WERI-Rb-1 (cell line): ENCODE data around the gene LRRC38.
A peak's percentile ranks its signal among the peaks of the same experiment; 100 is the strongest.

ENCODE experiments used
- DNase-seq: peaks from one replicate; pipeline ENCODE4 v3.0.0-alpha.2; 2020
- H3K27ac ChIP-seq: fragments of 250-450 bp; sonication (Bioruptor Pico); 2 replicates; pipeline ENCODE4 v1.5.1; 2020; ENCODE audit warnings: mild to moderate bottlenecking, moderate library complexity
- H3K27me3 ChIP-seq: fragments of 250-450 bp; sonication (Bioruptor Pico); 2 replicates; pipeline ENCODE4 v1.5.1; 2021; ENCODE audit warnings: mild to moderate bottlenecking, low read depth, moderate library complexity; ENCODE audit not compliant: insufficient read depth, severe bottlenecking
- H3K36me3 ChIP-seq: fragments of 250-450 bp; sonication (Bioruptor Pico); 2 replicates; pipeline ENCODE4 v1.5.1; 2020; ENCODE audit warnings: mild to moderate bottlenecking, moderate library complexity
- H3K4me3 ChIP-seq: 2 replicates; pipeline ENCODE4 v1.5.1; 2011; ENCODE audit warnings: low read depth, mild to moderate bottlenecking, control low read depth, low read length
- H3K9me3 ChIP-seq: fragments of 250-450 bp; sonication (Bioruptor Pico); 2 replicates; pipeline ENCODE4 v1.5.1; 2021; ENCODE audit warnings: mild to moderate bottlenecking, moderate library complexity; ENCODE audit not compliant: severe bottlenecking
- TF ChIP-seq, protein P1 (sequence below): IDR thresholded peaks from 2 replicates; pipeline ENCODE4 v1.5.1; 2011; ENCODE audit warnings: low read depth, mild to moderate bottlenecking, control low read depth, inconsistent platforms, low read length

LRRC38 gene

GRCh38 chr1:13549521-13549920 lies 35.7 kb upstream of the LRRC38 start:
- Histone ChIP-seq H3K9me3 (no peaks in the 10 kb centered on the region), H3K27me3 (no peaks in the 10 kb centered on the region), H3K4me3 (no peak overlapping the region), H3K36me3 (no peaks in the 10 kb centered on the region), H3K27ac (no peak overlapping the region)
- TF ChIP-seq, protein P1, sequence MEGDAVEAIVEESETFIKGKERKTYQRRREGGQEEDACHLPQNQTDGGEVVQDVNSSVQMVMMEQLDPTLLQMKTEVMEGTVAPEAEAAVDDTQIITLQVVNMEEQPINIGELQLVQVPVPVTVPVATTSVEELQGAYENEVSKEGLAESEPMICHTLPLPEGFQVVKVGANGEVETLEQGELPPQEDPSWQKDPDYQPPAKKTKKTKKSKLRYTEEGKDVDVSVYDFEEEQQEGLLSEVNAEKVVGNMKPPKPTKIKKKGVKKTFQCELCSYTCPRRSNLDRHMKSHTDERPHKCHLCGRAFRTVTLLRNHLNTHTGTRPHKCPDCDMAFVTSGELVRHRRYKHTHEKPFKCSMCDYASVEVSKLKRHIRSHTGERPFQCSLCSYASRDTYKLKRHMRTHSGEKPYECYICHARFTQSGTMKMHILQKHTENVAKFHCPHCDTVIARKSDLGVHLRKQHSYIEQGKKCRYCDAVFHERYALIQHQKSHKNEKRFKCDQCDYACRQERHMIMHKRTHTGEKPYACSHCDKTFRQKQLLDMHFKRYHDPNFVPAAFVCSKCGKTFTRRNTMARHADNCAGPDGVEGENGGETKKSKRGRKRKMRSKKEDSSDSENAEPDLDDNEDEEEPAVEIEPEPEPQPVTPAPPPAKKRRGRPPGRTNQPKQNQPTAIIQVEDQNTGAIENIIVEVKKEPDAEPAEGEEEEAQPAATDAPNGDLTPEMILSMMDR = no peak
- no peak for DNase-seq

GRCh38 chr1:13549021-13549420 lies 35.2 kb upstream of the LRRC38 start:
- TF ChIP-seq, protein P1 = no peak
- Histone ChIP-seq H3K9me3 (no peaks in the 10 kb centered on the region), H3K27me3 (no peaks in the 10 kb centered on the region), H3K27ac (no peak overlapping the region), H3K36me3 (no peaks in the 10 kb centered on the region), H3K4me3 (no peak overlapping the region)
- DNase-seq = no peak

DNA sequence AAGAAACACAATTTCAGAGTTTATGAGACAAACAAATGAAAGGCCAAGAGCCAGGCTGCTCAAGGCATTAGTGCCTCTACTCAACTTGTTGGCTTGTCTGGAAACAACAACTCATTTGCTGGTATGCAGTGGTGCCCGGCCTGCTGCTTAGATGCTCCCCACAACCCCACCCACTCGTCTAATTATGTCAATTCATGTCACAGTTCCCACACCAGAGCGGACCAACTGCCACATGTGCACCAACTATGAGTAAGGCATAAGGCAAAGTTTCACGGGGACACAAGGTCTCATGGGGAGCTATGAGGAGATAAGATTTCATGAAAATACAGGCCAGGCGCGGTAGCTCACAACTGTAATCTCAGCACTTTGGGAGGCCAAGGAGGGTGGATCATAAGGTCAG lies 34.5 kb upstream of the LRRC38 start:
- no peaks in the 10 kb centered on the region for H3K27me3 ChIP-seq
- no peak for DNase-seq
- no peak overlapping the region for H3K4me3 ChIP-seq
- TF ChIP-seq, protein P1 = no peak
- no peak overlapping the region for H3K27ac ChIP-seq
- no peaks in the 10 kb centered on the region for H3K36me3 ChIP-seq
- no peaks in the 10 kb centered on the region for H3K9me3 ChIP-seq

- no peaks in the 10 kb centered on the region for H3K9me3 ChIP-seq
- no peak overlapping the region for H3K27ac ChIP-seq
- no peak overlapping the region for H3K4me3 ChIP-seq
- no peaks in the 10 kb centered on the region for H3K27me3 ChIP-seq
- DNase-seq = no peak
- H3K36me3 ChIP-seq = no peaks in the 10 kb centered on the region
- TF ChIP-seq, protein P1 = no peak
Measured at GRCh38 chr1:13546791-13547190, 33.0 kb upstream of the LRRC38 start.

GRCh38 chr1:13544221-13544556 lies 30.4 kb upstream of the LRRC38 start:
- Histone ChIP-seq H3K9me3 (no peaks in the 10 kb centered on the region), H3K27me3 (no peaks in the 10 kb centered on the region), H3K4me3 (no peak overlapping the region), H3K27ac (peak overlapping the region; percentile 24; the same call in 1 of the 2 replicates), H3K36me3 (no peaks in the 10 kb centered on the region)
- TF ChIP-seq, protein P1 = no peak
- DNase-seq = no peak

DNA sequence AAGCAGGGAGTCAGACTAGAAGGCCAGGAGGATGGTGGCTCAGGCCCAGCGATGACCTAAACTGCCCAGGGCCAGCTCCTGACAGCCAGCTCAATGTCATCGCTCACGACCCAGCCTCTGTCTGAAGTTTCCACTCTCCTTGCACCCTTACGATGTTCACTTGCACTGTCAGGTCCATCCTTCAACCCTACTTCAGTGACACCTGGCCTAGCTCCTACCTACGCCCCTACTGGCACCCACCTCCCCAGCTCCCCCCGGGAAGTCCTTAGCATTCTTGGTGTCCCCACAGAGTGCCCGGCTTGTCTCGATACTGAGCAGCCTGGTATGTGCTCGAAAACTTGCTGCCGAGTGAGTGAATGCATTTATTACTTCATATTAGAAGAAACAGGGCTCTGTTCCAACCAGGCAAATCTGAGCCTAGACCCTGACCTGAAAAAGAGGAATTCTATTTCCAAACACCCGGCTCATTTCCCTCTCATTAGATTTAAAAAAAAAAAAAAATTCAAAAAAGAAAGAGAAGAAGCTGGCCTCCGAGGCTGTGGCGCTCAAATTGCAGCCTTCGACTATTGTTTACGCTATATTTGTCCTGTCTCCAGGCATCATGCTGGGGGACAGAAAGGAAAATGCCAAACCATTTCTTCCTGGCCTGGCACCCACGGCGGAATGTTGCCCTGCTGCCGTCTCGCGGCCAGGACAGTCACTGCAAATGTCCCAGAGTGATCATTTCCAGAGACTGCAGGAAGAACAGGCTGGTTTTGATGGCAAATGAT lies 29.8 kb upstream of the LRRC38 start:
- peak overlapping the region; percentile 24; the same call in 1 of the 2 replicates for H3K27ac ChIP-seq
- no peaks in the 10 kb centered on the region for H3K36me3 ChIP-seq
- TF ChIP-seq, protein P1 = no peak
- no peaks in the 10 kb centered on the region for H3K9me3 ChIP-seq
- DNase-seq = no peak
- no peak overlapping the region for H3K4me3 ChIP-seq
- H3K27me3 ChIP-seq = no peaks in the 10 kb centered on the region
